Upper lobe of right lung (tissue), 1 donor: Measurements from ENCODE around the gene RNF217. TPM values are rescaled to one million over a fixed set of nuclear protein-coding genes. Genes with fewer than 3 reads are reported as not detected.

Source experiments
- ATAC-seq: fragments of 200-7000 bp; cut with Tn5 transposase; one replicate; pipeline ENCODE4 v1.9.1; 2020; ENCODE audit warnings: mild to moderate bottlenecking, moderate library complexity
- DNase-seq: peaks from one replicate; pipeline ENCODE4 v3.0.0-alpha.2; 2020
- H3K27ac ChIP-seq: fragments of 200-600 bp; one replicate; pipeline ENCODE4 v1.8.0; 2022
- H3K27me3 ChIP-seq: fragments of 200-600 bp; one replicate; pipeline ENCODE4 v1.8.0; 2022; ENCODE audit warnings: mild to moderate bottlenecking
- H3K36me3 ChIP-seq: fragments of 200-600 bp; one replicate; pipeline ENCODE4 v1.8.0; 2022
- H3K4me1 ChIP-seq: fragments of 200-600 bp; one replicate; pipeline ENCODE4 v1.8.0; 2022
- H3K4me3 ChIP-seq: fragments of 200-600 bp; one replicate; pipeline ENCODE4 v1.8.0; 2022; ENCODE audit warnings: mild to moderate bottlenecking
- H3K9me3 ChIP-seq: fragments of 200-600 bp; one replicate; pipeline ENCODE4 v1.8.0; 2022
- CTCF ChIP-seq: fragments of 200-600 bp; IDR thresholded peaks from one replicate; pipeline ENCODE4 v1.8.0; 2022; ENCODE audit warnings: antibody characterized with exemption
- intact Hi-C: fragments of 100-400 bp; cut with DNase I; formaldehyde crosslinking; loops from one replicate; pipeline ENCODE4 v1.11.0; 2022
- total RNA-seq: library from RNA; stranded (reverse); fragmentation: NEBNext Ultra II Directional; extraction: Animal tissue kit (Norgen Biotek cat#: 25700); gene quantifications from one replicate; pipeline ENCODE4 v1.2.1, GENCODE V29; 2021
- donor health status: DM: no; HTN: yes; CAD: no; lungs with severe emphysema.

RNF217 gene
- total RNA-seq, 1 donor from 2014 or later, result 29.2 TPM

GRCh38 chr6:125117818-125118217 lies 155.6 kb downstream of the RNF217 start:
- H3K4me1 ChIP-seq, result no peaks in the 10 kb centered on the region
- H3K4me3 ChIP-seq, result no peak overlapping the region
- ATAC-seq, result no peak
- no peak for TF ChIP-seq CTCF
- no peaks in the 10 kb centered on the region for H3K27me3 ChIP-seq
- intact Hi-C loops, result no loop called here
- H3K36me3 ChIP-seq, result no peaks in the 10 kb centered on the region
- no peak for DNase-seq
- no peaks in the 10 kb centered on the region for H3K9me3 ChIP-seq
- no peak overlapping the region for H3K27ac ChIP-seq

GRCh38 chr6:125120054-125120590 lies 157.9 kb downstream of the RNF217 start:
- Histone ChIP-seq H3K4me3 (no peak overlapping the region), H3K4me1 (no peaks in the 10 kb centered on the region), H3K27me3 (no peaks in the 10 kb centered on the region), H3K9me3 (no peaks in the 10 kb centered on the region), H3K36me3 (no peaks in the 10 kb centered on the region), H3K27ac (no peak overlapping the region)
- ATAC-seq, result no peak
- no peak for DNase-seq
- no peak for TF ChIP-seq CTCF
- intact Hi-C loops, result no loop called here

GRCh38 chr6:125121894-125122293 lies 159.7 kb downstream of the RNF217 start:
- Histone ChIP-seq H3K4me3 (no peak overlapping the region), H3K36me3 (no peaks in the 10 kb centered on the region), H3K27me3 (no peaks in the 10 kb centered on the region), H3K27ac (no peak overlapping the region), H3K4me1 (no peaks in the 10 kb centered on the region), H3K9me3 (no peaks in the 10 kb centered on the region)
- no peak for DNase-seq
- no peak for TF ChIP-seq CTCF
- intact Hi-C loops, result no loop called here
- ATAC-seq, result no peak

- TF ChIP-seq CTCF, result no peak
- no peaks in the 10 kb centered on the region for H3K36me3 ChIP-seq
- H3K27ac ChIP-seq, result no peak overlapping the region
- H3K4me3 ChIP-seq, result no peak overlapping the region
- no peaks in the 10 kb centered on the region for H3K9me3 ChIP-seq
- H3K4me1 ChIP-seq, result no peaks in the 10 kb centered on the region
- intact Hi-C loops, result no loop called here
- no peaks in the 10 kb centered on the region for H3K27me3 ChIP-seq
- ATAC-seq (no peak), DNase-seq (no peak)
These were observed 160.8 kb downstream of the RNF217 start for GRCh38 chr6:125123051-125123450.

GRCh38 chr6:125123468-125124048 lies 161.3 kb downstream of the RNF217 start:
- ATAC-seq, result no peak
- Histone ChIP-seq H3K36me3 (no peaks in the 10 kb centered on the region), H3K9me3 (no peaks in the 10 kb centered on the region), H3K27ac (no peak overlapping the region), H3K4me1 (no peaks in the 10 kb centered on the region), H3K4me3 (no peak overlapping the region), H3K27me3 (no peaks in the 10 kb centered on the region)
- intact Hi-C loops, result no loop called here
- no peak for DNase-seq
- TF ChIP-seq CTCF, result no peak
